ENCODE data around the gene TMPRSS2.
"Not testable (repeated sequence)": the region's sequence is repeated elsewhere in the genome, so short reads cannot be mapped to it uniquely, and the experiment has no call there.

The TMPRSS2 gene

DNA sequence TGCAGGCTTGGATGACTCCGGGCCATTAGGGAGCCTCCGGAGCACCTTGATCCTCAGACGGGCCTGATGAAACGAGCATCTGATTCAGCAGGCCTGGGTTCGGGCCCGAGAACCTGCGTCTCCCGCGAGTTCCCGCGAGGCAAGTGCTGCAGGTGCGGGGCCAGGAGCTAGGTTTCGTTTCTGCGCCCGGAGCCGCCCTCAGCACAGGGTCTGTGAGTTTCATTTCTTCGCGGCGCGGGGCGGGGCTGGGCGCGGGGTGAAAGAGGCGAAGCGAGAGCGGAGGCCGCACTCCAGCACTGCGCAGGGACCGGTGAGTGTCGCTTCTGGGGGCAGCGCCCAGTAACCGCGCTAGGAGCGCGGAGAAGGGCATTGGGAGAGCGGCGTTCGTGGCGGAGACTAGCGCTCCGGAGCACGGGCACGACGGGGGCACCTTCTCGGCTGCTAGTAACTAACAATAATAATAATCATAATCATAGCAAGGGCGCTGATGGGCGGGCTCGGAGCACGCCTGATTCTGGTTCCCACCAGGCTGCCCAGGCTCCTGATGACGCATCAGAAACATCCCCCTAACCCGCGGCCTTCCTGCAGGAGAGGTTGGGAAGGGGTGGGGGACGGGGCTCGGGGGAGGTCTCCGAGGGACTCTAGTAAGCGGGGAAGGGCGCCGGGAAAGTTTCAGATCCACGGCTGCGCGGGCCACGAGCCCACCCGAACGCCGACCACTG is 81.8 kb downstream of the TMPRSS2 start, which contains the start of gene MX1:
Gene MX1, plus strand, starts transcription at position 286 of the 722 bp plus-strand sequence. CDS start 5,832 bp downstream, outside the sequence.
- no peak for DNase-seq (ENCODE audit: low read depth)

DNA sequence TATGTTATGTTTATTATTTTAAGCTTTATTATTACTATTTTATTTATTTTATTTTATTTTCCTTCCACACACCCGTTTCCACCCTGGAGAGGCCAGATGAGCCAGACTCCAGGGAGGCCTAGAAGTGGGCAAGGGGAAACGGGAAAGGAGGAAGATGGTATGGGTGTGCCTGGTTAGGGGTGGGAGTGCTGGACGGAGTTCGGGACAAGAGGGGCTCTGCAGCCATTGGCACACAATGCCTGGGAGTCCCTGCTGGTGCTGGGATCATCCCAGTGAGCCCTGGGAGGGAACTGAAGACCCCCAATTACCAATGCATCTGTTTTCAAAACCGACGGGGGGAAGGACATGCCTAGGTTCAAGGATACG is 82.4 kb downstream of the TMPRSS2 start:
- DNase-seq (ENCODE audit: low read depth) = no peak

- DNase-seq (ENCODE audit: low read depth) = not testable (repeated sequence)
Observed at GRCh38 chr21:41423305-41423636, 84.7 kb downstream of the TMPRSS2 start.

- DNase-seq (ENCODE audit: low read depth) = no peak
Observed at GRCh38 chr21:41422546-41423304, 85.2 kb downstream of the TMPRSS2 start.

- DNase-seq (ENCODE audit: low read depth) = not testable (repeated sequence)
Observed at GRCh38 chr21:41420998-41421397, 87.0 kb downstream of the TMPRSS2 start.

DNA sequence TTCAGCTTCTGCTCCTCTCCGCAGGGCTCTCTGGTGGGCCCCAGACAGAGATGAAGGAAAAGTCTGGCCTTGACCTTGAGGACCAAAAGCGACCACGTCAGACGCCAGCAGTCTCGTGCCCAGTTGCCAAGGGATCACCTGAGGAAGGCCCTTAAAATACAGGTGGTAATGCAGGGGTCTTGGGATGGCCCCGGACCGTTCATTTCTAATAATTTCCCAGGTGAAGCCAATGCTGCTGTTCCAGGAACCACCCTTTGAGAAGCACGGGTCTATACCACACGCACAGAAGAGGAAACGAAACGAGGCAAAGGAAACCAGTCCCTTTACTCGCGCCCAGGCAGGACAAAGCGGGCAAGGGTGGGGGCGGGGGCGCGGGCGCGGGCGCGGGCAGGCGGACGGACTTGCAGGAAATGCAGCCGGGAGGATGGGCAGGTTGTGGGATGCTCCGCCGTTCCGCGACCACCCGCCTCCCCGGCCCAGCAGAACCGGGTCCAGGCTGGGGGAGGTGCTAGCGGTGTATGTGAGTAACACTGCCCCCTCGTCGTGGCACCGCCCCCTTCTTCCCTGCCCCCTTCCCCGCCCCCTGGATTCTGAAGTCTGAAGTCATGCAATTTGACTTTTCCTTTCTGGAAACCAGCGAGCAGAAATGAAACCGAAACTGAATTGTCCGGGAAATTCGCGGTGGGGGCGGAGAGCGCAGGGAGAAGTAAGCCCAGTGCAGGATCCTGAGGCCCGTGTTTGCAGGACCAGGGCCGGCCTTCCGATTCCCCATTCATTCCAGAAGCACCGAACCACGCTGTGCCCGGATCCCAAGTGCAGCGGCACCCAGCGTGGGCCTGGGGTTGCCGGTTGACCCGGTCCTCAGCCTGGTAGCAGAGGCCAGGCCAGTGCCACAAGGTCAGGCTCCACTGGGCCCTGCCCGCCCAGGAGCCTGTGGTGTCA is 87.8 kb downstream of the TMPRSS2 start:
- peak; percentile 76 for DNase-seq (ENCODE audit: low read depth)

GRCh38 chr21:41418956-41419680 is 88.8 kb downstream of the TMPRSS2 start:
- DNase-seq (ENCODE audit: low read depth) = no peak

- no peak for DNase-seq (ENCODE audit: low read depth)
Observed at GRCh38 chr21:41418393-41418792, 89.6 kb downstream of the TMPRSS2 start.

- not testable (repeated sequence) for DNase-seq (ENCODE audit: low read depth)
Observed at GRCh38 chr21:41417505-41417904, 90.5 kb downstream of the TMPRSS2 start.

All from GM04504 (cell line).